Prostate gland (tissue), 2 donors: Measurements from ENCODE around the gene POLR1C.

Source experiments
- POLR2A ChIP-seq: fragments of 450-650 bp; IDR thresholded peaks from one replicate; pipeline ENCODE4 v1.6.1; 2016; ENCODE audit warnings: antibody characterized with exemption, mild to moderate bottlenecking
- POLR2AphosphoS5 ChIP-seq: sonication (generic); formaldehyde crosslinking; IDR thresholded peaks from one replicate; pipeline ENCODE4 v1.6.1; 2017; ENCODE audit warnings: antibody characterized with exemption
- TF ChIP-seq, protein P1 (sequence below), 4 experiments: fragments of 200-600 bp in 2 of 4; fragments of 450-650 bp in 2 of 4; sonication (generic) in 2 of 4; IDR thresholded peaks; 1 replicate in 3 of 4; 2 replicates in 1 of 4; pipeline ENCODE4 v1.5.1; 2016 to 2019; ENCODE audit warnings: antibody characterized with exemption in 4 of 4, mild to moderate bottlenecking in 2 of 4, moderate library complexity in 2 of 4

DNA sequence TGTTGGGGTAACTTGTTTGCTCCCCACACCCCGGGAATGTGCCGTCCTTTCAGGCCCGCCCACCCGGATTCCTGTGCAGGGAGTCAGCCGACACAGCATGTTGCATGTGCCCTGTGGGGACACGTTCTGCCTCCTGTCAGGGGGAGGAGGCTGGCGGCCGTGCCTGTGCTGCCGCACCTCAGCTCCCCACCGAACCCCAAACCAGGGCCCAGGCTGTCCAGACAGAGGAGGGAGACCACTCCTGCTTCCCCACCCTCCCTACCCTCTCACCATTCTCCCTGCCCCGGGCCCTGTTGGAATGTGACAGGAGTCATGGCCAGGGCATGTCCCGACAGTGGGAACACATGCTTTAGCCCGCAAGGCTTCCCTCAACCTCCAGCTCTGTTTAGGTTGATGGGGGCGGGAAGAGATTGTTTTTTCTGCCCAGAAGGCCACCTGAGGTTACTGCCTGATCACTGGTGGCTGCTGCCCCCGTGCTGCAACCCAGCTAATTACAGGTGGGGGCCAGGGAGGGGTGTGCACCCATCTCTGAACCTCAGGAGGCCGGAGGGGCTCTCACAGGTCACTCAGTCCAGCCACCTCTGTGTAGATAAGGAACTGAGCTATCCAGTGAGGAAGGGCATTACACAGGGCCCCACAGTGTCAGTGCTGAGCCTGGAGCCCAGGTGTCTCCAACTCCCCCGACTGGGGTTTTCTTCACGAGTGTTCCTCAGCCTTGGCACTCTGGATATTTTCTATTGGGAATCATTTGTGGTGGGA lies 20.3 kb upstream of the POLR1C start:
- peak; percentile 72 for TF ChIP-seq POLR2AphosphoS5
- TF ChIP-seq, protein P1, sequence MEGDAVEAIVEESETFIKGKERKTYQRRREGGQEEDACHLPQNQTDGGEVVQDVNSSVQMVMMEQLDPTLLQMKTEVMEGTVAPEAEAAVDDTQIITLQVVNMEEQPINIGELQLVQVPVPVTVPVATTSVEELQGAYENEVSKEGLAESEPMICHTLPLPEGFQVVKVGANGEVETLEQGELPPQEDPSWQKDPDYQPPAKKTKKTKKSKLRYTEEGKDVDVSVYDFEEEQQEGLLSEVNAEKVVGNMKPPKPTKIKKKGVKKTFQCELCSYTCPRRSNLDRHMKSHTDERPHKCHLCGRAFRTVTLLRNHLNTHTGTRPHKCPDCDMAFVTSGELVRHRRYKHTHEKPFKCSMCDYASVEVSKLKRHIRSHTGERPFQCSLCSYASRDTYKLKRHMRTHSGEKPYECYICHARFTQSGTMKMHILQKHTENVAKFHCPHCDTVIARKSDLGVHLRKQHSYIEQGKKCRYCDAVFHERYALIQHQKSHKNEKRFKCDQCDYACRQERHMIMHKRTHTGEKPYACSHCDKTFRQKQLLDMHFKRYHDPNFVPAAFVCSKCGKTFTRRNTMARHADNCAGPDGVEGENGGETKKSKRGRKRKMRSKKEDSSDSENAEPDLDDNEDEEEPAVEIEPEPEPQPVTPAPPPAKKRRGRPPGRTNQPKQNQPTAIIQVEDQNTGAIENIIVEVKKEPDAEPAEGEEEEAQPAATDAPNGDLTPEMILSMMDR (IDR thresholded peaks at IDR 0.05) = peak; percentile 22 to 91 (median 66)
- TF ChIP-seq POLR2A = no peak
